ENCODE measurements around the gene CFAP100.

CFAP100 gene

GRCh38 chr3:126406389-126407296, 11.9 kb downstream of the CFAP100 start:
- DNase-seq: no peak

- DNase-seq: no peak
Observed at GRCh38 chr3:126407412-126408044, 12.8 kb downstream of the CFAP100 start.

- no peak for DNase-seq
Observed at GRCh38 chr3:126408099-126408498, 13.4 kb downstream of the CFAP100 start.

GRCh38 chr3:126412841-126413692, 18.4 kb downstream of the CFAP100 start:
- no peak for DNase-seq

- no peak for DNase-seq
Observed at GRCh38 chr3:126413693-126414080, 19.0 kb downstream of the CFAP100 start.

GRCh38 chr3:126414406-126414805, 19.7 kb downstream of the CFAP100 start:
- DNase-seq: no peak

GRCh38 chr3:126414961-126415660, 20.4 kb downstream of the CFAP100 start:
- no peak for DNase-seq

- no peak for DNase-seq
Observed at GRCh38 chr3:126415661-126416591, 21.2 kb downstream of the CFAP100 start.

- no peak for DNase-seq
Observed at GRCh38 chr3:126416943-126417342, 22.2 kb downstream of the CFAP100 start.

- DNase-seq: no peak
Observed at GRCh38 chr3:126417515-126417914, 22.8 kb downstream of the CFAP100 start.

- DNase-seq: no peak
Observed at GRCh38 chr3:126417981-126418530, 23.3 kb downstream of the CFAP100 start.

- DNase-seq: no peak
Observed at GRCh38 chr3:126418661-126419131, 24.0 kb downstream of the CFAP100 start.

- no peak for DNase-seq
Observed at GRCh38 chr3:126419151-126419703, 24.5 kb downstream of the CFAP100 start.

GRCh38 chr3:126419886-126420786, 25.4 kb downstream of the CFAP100 start:
- peak; percentile 20 to 66 for DNase-seq

GRCh38 chr3:126421573-126422119, 26.9 kb downstream of the CFAP100 start:
- DNase-seq: no peak

GRCh38 chr3:126422121-126422520, 27.4 kb downstream of the CFAP100 start:
- no peak for DNase-seq

GRCh38 chr3:126422571-126423091, 27.9 kb downstream of the CFAP100 start:
- DNase-seq: no peak

- no peak for DNase-seq
Observed at GRCh38 chr3:126423191-126424038, 28.7 kb downstream of the CFAP100 start.

Data from NCI-H526 (cell line).